B cell (primary cell): ENCODE data around the gene ANKRD13C.

ENCODE experiments used
- EZH2 ChIP-seq: IDR thresholded peaks from 2 replicates; pipeline ENCODE4 v1.6.1; 2012; ENCODE audit warnings: borderline replicate concordance, low read depth, mild to moderate bottlenecking, moderate library complexity, low read length; ENCODE audit not compliant: insufficient read depth, poor library complexity, severe bottlenecking
- TF ChIP-seq, protein P1 (sequence below): fragments of 200-600 bp; IDR thresholded peaks from one replicate; pipeline ENCODE4 v1.8.0; 2022; ENCODE audit warnings: antibody characterized with exemption, mild to moderate bottlenecking

DNA sequence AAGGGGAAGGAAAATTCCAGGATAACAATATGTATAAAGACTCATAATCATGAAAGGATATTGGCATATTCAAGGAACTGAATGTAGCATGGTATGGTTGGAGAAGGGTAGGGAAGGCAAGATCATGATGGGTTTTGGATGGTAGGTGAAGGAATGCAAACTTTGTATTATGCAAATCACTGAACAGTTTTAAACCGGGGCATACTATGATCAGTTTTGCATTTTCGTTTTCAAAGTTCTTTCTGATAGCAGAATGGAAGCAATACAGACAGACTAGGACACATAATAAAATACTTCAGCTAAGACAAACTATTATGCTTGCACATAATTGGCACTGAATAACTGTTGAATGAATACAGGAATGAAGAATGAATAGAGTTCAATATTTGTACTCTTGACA, 42.1 kb upstream of the ANKRD13C start:
- TF ChIP-seq, protein P1, sequence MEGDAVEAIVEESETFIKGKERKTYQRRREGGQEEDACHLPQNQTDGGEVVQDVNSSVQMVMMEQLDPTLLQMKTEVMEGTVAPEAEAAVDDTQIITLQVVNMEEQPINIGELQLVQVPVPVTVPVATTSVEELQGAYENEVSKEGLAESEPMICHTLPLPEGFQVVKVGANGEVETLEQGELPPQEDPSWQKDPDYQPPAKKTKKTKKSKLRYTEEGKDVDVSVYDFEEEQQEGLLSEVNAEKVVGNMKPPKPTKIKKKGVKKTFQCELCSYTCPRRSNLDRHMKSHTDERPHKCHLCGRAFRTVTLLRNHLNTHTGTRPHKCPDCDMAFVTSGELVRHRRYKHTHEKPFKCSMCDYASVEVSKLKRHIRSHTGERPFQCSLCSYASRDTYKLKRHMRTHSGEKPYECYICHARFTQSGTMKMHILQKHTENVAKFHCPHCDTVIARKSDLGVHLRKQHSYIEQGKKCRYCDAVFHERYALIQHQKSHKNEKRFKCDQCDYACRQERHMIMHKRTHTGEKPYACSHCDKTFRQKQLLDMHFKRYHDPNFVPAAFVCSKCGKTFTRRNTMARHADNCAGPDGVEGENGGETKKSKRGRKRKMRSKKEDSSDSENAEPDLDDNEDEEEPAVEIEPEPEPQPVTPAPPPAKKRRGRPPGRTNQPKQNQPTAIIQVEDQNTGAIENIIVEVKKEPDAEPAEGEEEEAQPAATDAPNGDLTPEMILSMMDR = no peak
- TF ChIP-seq EZH2 = no peak
